Islet precursor cell (in vitro differentiated cells): ENCODE results near the gene PITPNM3.
A peak's percentile ranks its signal among the peaks of the same experiment; 100 is the strongest.

Experiments used
- DNase-seq: peaks from one replicate; pipeline ENCODE4 v3.0.0-alpha.2; 2018

Gene PITPNM3

GRCh38 chr17:6476076-6476809 is 80.1 kb downstream of the PITPNM3 start:
- DNase-seq = no peak

- no peak for DNase-seq
Observed at GRCh38 chr17:6475411-6475810, 80.9 kb downstream of the PITPNM3 start.

GRCh38 chr17:6474906-6475305 is 81.4 kb downstream of the PITPNM3 start:
- peak; percentile 89 for DNase-seq

GRCh38 chr17:6474376-6474775 is 82.0 kb downstream of the PITPNM3 start:
- no peak for DNase-seq

GRCh38 chr17:6473128-6473767 is 83.1 kb downstream of the PITPNM3 start:
- peak; percentile 97 for DNase-seq

GRCh38 chr17:6472517-6472916 is 83.8 kb downstream of the PITPNM3 start:
- no peak for DNase-seq

- no peak for DNase-seq
Observed at GRCh38 chr17:6471531-6472465, 84.6 kb downstream of the PITPNM3 start.

GRCh38 chr17:6470751-6471521 is 85.4 kb downstream of the PITPNM3 start:
- DNase-seq = no peak

- no peak for DNase-seq
Observed at GRCh38 chr17:6470146-6470718, 86.1 kb downstream of the PITPNM3 start.

- DNase-seq = no peak
Observed at GRCh38 chr17:6468051-6468790, 88.1 kb downstream of the PITPNM3 start.

- no peak for DNase-seq
Observed at GRCh38 chr17:6467567-6467966, 88.8 kb downstream of the PITPNM3 start.

- DNase-seq = no peak
Observed at GRCh38 chr17:6465206-6466003, 91.0 kb downstream of the PITPNM3 start.

- no peak for DNase-seq
Observed at GRCh38 chr17:6464446-6465041, 91.8 kb downstream of the PITPNM3 start.

- no peak for DNase-seq
Observed at GRCh38 chr17:6463616-6464445, 92.5 kb downstream of the PITPNM3 start.

GRCh38 chr17:6462692-6463091 is 93.7 kb downstream of the PITPNM3 start:
- DNase-seq = no peak

- no peak for DNase-seq
Observed at GRCh38 chr17:6461792-6462524, 94.4 kb downstream of the PITPNM3 start.

- DNase-seq = no peak
Observed at GRCh38 chr17:6461246-6461645, 95.1 kb downstream of the PITPNM3 start.

- no peak for DNase-seq
Observed at GRCh38 chr17:6460531-6461161, 95.7 kb downstream of the PITPNM3 start.
